Measurements from ENCODE around the gene LRRC15. TPM values are rescaled to one million over a fixed set of nuclear protein-coding genes. Genes with fewer than 3 reads are reported as not detected.

LRRC15 gene
- total RNA-seq, 1 donor from 2014 or later, result not detected

DNA sequence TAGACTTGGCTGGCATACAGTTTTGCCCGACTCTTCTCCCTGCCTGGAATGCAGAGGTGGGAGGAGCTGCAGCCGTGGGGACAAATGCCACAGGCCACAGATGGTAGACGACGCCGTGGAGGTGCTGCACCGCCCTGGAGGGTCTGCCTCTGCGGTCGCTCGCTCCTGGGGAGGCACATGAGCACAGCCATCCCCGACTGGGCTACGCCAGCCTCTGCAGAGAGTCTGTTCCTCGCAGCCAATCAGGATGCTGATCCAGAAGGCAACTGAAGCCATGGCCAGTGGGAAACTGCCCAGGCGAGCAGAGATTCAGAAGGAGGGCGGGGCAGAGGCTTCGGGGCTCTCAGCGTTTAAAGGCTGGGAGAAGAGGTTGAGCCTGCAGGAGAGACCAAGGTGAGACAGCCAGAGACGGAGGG lies 11.9 kb upstream of the LRRC15 start:
- H3K9me3 ChIP-seq, result no peaks in the 10 kb centered on the region
- peak in 1 of 2 donors; percentile 45 for DNase-seq (ENCODE audit: low spot score in 2 of 2)
- H3K4me3 ChIP-seq, result no peak overlapping the region
- H3K27me3 ChIP-seq, result no peaks in the 10 kb centered on the region
- no peaks in the 10 kb centered on the region for H3K4me1 ChIP-seq
- no peaks in the 10 kb centered on the region for H3K36me3 ChIP-seq
- no peak overlapping the region for H3K27ac ChIP-seq
- intact Hi-C loops (cut with DNase I), result no loop called here
- no peak for TF ChIP-seq CTCF (IDR thresholded peaks at IDR 0.05)

DNA sequence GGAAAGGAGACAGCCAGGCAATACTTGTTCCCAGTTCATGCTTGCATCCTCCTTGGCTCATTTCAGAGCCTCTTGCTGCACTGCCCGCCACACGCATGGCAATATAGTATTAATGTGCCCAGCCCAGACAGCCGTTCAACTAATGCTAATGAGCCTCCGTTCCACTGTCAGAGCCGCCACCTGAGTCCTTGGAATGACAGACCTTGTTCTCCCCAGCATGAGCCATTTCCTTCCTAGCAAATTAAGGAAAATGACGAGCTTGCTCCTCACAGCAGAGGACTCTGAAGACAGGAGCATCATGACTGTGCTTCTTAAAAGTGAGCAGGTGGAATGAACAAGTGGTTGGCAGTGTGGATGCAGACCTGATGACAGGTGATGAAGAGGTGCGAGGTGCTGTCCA lies 10.8 kb upstream of the LRRC15 start:
- H3K9me3 ChIP-seq, result no peaks in the 10 kb centered on the region
- no peaks in the 10 kb centered on the region for H3K36me3 ChIP-seq
- no peak overlapping the region for H3K4me3 ChIP-seq
- no peak for TF ChIP-seq CTCF (IDR thresholded peaks at IDR 0.05)
- no peak for DNase-seq (ENCODE audit: low spot score in 2 of 2)
- no peaks in the 10 kb centered on the region for H3K4me1 ChIP-seq
- H3K27me3 ChIP-seq, result no peaks in the 10 kb centered on the region
- intact Hi-C loops (cut with DNase I), result no loop called here
- no peak overlapping the region for H3K27ac ChIP-seq

DNA sequence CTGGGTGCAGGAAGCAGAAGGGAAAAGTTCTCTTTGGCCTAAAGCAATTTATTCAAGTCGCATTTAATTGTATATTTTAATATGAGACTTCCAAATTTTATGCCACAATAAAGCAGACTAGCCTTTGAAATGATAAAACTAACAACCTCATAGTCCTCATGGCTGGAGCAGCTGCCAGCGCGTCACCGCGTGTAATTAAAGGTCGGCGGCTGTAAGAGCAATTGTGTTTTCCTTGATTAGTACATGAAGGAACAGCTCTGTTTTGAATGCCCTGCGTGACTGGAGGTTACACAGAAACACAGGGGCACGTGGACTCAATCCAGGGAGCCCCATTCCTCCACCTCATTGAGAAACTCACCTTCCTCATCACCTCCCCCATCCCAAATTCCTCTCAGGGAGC lies 10.1 kb upstream of the LRRC15 start:
- no peak overlapping the region for H3K4me3 ChIP-seq
- H3K27me3 ChIP-seq, result no peaks in the 10 kb centered on the region
- no peaks in the 10 kb centered on the region for H3K4me1 ChIP-seq
- no peaks in the 10 kb centered on the region for H3K9me3 ChIP-seq
- H3K36me3 ChIP-seq, result no peaks in the 10 kb centered on the region
- intact Hi-C loops (cut with DNase I), result no loop called here
- no peak overlapping the region for H3K27ac ChIP-seq
- no peak for TF ChIP-seq CTCF (IDR thresholded peaks at IDR 0.05)
- DNase-seq (ENCODE audit: low spot score in 2 of 2), result peak in 1 of 2 donors; percentile 16

GRCh38 chr3:194379231-194379630 lies 9.7 kb upstream of the LRRC15 start:
- no peaks in the 10 kb centered on the region for H3K36me3 ChIP-seq
- intact Hi-C loops (cut with DNase I), result no loop called here
- DNase-seq (ENCODE audit: low spot score in 2 of 2), result peak in 1 of 2 donors; percentile 5
- no peak overlapping the region for H3K4me3 ChIP-seq
- TF ChIP-seq CTCF (IDR thresholded peaks at IDR 0.05), result no peak
- H3K9me3 ChIP-seq, result no peaks in the 10 kb centered on the region
- H3K27me3 ChIP-seq, result no peaks in the 10 kb centered on the region
- H3K4me1 ChIP-seq, result no peaks in the 10 kb centered on the region
- no peak overlapping the region for H3K27ac ChIP-seq

- no peaks in the 10 kb centered on the region for H3K27me3 ChIP-seq
- H3K27ac ChIP-seq, result no peak overlapping the region
- intact Hi-C loops (cut with DNase I), result no loop called here
- TF ChIP-seq CTCF (IDR thresholded peaks at IDR 0.05), result no peak
- no peak for DNase-seq (ENCODE audit: low spot score in 2 of 2)
- no peak overlapping the region for H3K4me3 ChIP-seq
- H3K4me1 ChIP-seq, result no peaks in the 10 kb centered on the region
- H3K9me3 ChIP-seq, result no peaks in the 10 kb centered on the region
- no peaks in the 10 kb centered on the region for H3K36me3 ChIP-seq
Observed at GRCh38 chr3:194377708-194378107, 8.2 kb upstream of the LRRC15 start.

DNA sequence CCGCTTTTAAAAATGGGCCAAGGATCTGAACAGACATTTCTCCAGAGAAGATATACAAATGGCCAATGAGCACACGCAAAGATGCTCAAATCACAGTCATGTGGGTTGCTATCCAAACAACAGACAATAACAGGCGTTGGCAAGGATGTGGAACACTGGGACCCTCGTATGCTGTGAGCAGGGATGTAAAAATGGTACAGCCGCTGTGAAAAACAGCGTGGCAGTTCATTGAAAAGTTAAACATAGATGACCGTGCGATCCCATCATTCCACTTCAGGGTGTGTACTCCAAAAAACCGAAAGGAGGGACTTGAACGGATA lies 6.7 kb upstream of the LRRC15 start:
- TF ChIP-seq CTCF (IDR thresholded peaks at IDR 0.05), result no peak
- intact Hi-C loops (cut with DNase I), result no loop called here
- DNase-seq (ENCODE audit: low spot score in 2 of 2), result no peak
- Histone ChIP-seq H3K4me3 (no peak overlapping the region), H3K27me3 (no peaks in the 10 kb centered on the region), H3K4me1 (no peaks in the 10 kb centered on the region), H3K9me3 (no peaks in the 10 kb centered on the region), H3K27ac (no peak overlapping the region), H3K36me3 (no peaks in the 10 kb centered on the region)

Data from ascending aorta (tissue), 2 donors.